ENCODE data around the gene CCDC148. TPM values are rescaled to one million over a fixed set of nuclear protein-coding genes. Genes with fewer than 3 reads are reported as not detected.

CCDC148 gene
- polyA plus RNA-seq, 3 donors, result not detected

GRCh38 chr2:158134655-158135054 is 321.9 kb downstream of the CCDC148 start:
- intact Hi-C loops (cut with micrococcal nuclease), result no loop called here
- H3K36me3 Mint-ChIP-seq, result no peaks in the 10 kb centered on the region
- peaks cover 0 to 3% (median 0%) of the 10 kb centered on the region in 3 donors for H3K27me3 Mint-ChIP-seq (ENCODE audit: low read depth in 3 of 3)
- H3K9ac ChIP-seq (ENCODE audit: insufficient read depth, low read length, poor library complexity, severe bottlenecking), result no peak overlapping the region
- H3K4me3 Mint-ChIP-seq, result no peak overlapping the region
- no peak overlapping the region for H3K4me3 ChIP-seq (replicated peaks in 1 of 3; ENCODE audit: low read depth in 2 of 3, low read length in 3 of 3)
- no peak for DNase-seq
- no peaks in the 10 kb centered on the region for H3K79me2 ChIP-seq (ENCODE audit: insufficient read depth, low read length)
- H3K27me3 ChIP-seq (ENCODE audit: control insufficient read depth in 2 of 2, insufficient read depth in 2 of 2, low read length in 2 of 2), result no peaks in the 10 kb centered on the region
- no peaks in the 10 kb centered on the region for H4K20me1 ChIP-seq (ENCODE audit: insufficient read depth, low read length)
- H3K4me2 ChIP-seq (replicated peaks; ENCODE audit: extremely low read depth, low read length, poor library complexity, severe bottlenecking), result no peak overlapping the region
- H3K4me1 Mint-ChIP-seq, result peaks cover 15% of the 10 kb centered on the region
- peaks cover 0 to 2% (median 0%) of the 10 kb centered on the region in 7 donors for H3K9me3 Mint-ChIP-seq
- no peak overlapping the region for H2AFZ ChIP-seq (ENCODE audit: insufficient read depth, low read depth, low read length, poor library complexity, severe bottlenecking)
- no peak overlapping the region for H3K27ac ChIP-seq (ENCODE audit: low read depth in 1 of 2, low read length in 2 of 2)
- H3K36me3 ChIP-seq (replicated peaks in 1 of 2; ENCODE audit: control insufficient read depth in 1 of 2, insufficient read depth in 2 of 2, low read length in 2 of 2), result no peaks in the 10 kb centered on the region
- WGBS (ENCODE audit: insufficient coverage), result 92% methylated on average over 2 of the region's 6 CpGs
- no peaks in the 10 kb centered on the region for H3K9me3 ChIP-seq (replicated peaks in 1 of 2; ENCODE audit: control insufficient read depth in 1 of 2, insufficient read depth in 1 of 2, low read length in 2 of 2)
- peak overlapping the region in 1 of 7 donors; percentile 62 for H3K27ac Mint-ChIP-seq
- H3K4me1 ChIP-seq (ENCODE audit: control insufficient read depth in 1 of 2, insufficient read depth in 2 of 2, low read length in 2 of 2), result peaks cover 0 to 2% of the 10 kb centered on the region in 2 donors
- TF ChIP-seq CTCF (IDR thresholded peaks at IDR 0.05), result no peak

- Histone ChIP-seq H3K36me3 (replicated peaks in 1 of 2; ENCODE audit: control insufficient read depth in 1 of 2, insufficient read depth in 2 of 2, low read length in 2 of 2) (no peaks in the 10 kb centered on the region), H3K4me1 (ENCODE audit: control insufficient read depth in 1 of 2, insufficient read depth in 2 of 2, low read length in 2 of 2) (peaks cover 0 to 2% of the 10 kb centered on the region in 2 donors), H3K79me2 (ENCODE audit: insufficient read depth, low read length) (no peaks in the 10 kb centered on the region), H3K9ac (ENCODE audit: insufficient read depth, low read length, poor library complexity, severe bottlenecking) (no peak overlapping the region), H3K4me2 (replicated peaks; ENCODE audit: extremely low read depth, low read length, poor library complexity, severe bottlenecking) (no peak overlapping the region), H3K27ac (ENCODE audit: low read depth in 1 of 2, low read length in 2 of 2) (no peak overlapping the region), H3K4me3 (replicated peaks in 1 of 3; ENCODE audit: low read depth in 2 of 3, low read length in 3 of 3) (no peak overlapping the region), H4K20me1 (ENCODE audit: insufficient read depth, low read length) (no peaks in the 10 kb centered on the region), H2AFZ (ENCODE audit: insufficient read depth, low read depth, low read length, poor library complexity, severe bottlenecking) (no peak overlapping the region), H3K27me3 (ENCODE audit: control insufficient read depth in 2 of 2, insufficient read depth in 2 of 2, low read length in 2 of 2) (no peaks in the 10 kb centered on the region), H3K9me3 (replicated peaks in 1 of 2; ENCODE audit: control insufficient read depth in 1 of 2, insufficient read depth in 1 of 2, low read length in 2 of 2) (no peaks in the 10 kb centered on the region)
- WGBS (ENCODE audit: insufficient coverage), result 38% methylated on average over 1 of the region's 4 CpGs
- intact Hi-C loops (cut with micrococcal nuclease), result no loop called here
- Mint-ChIP-seq H3K36me3 (no peaks in the 10 kb centered on the region), H3K27ac (no peak overlapping the region), H3K9me3 (peaks cover 0 to 2% (median 0%) of the 10 kb centered on the region in 7 donors), H3K27me3 (ENCODE audit: low read depth in 3 of 3) (peaks cover 0 to 3% (median 0%) of the 10 kb centered on the region in 3 donors), H3K4me1 (peaks cover 15% of the 10 kb centered on the region), H3K4me3 (no peak overlapping the region)
- TF ChIP-seq CTCF (IDR thresholded peaks at IDR 0.05), result no peak
- no peak for DNase-seq
Measured at GRCh38 chr2:158134055-158134454, 322.5 kb downstream of the CCDC148 start.
